CD14-positive monocyte (primary cell): ENCODE results near the gene EXOC4. TPM values are rescaled to one million over a fixed set of nuclear protein-coding genes. Genes with fewer than 3 reads are reported as not detected.

Source experiments
- DNase-seq, 3 donors: peaks; one replicate each; pipeline ENCODE4 v3.0.0-alpha.2; 2011 to 2022
- H2AFZ ChIP-seq: 2 replicates; pipeline ENCODE4 v1.6.0; 2012; ENCODE audit warnings: mild to moderate bottlenecking, low read depth, low read length, inconsistent platforms; ENCODE audit not compliant: insufficient read depth, poor library complexity, severe bottlenecking
- H3K27ac ChIP-seq, 2 donors: 1 replicate in 1 of 2; 2 replicates in 1 of 2; pipeline ENCODE4 v1.5.1; 2012 to 2013; ENCODE audit warnings: low read length in 2 of 2, control low read depth in 1 of 2, inconsistent platforms in 1 of 2, low read depth in 1 of 2, mild to moderate bottlenecking in 1 of 2
- H3K27me3 ChIP-seq, 2 donors: one replicate each; pipeline versions ENCODE4 v1.6.0 to v1.6.1; 2011 to 2013; ENCODE audit warnings: low read length in 2 of 2; ENCODE audit not compliant: control insufficient read depth in 2 of 2, insufficient read depth in 2 of 2
- H3K36me3 ChIP-seq, 2 donors: replicated peaks in 1 of 2; 1 replicate in 1 of 2; 2 replicates in 1 of 2; pipeline versions ENCODE4 v1.5.1 to v1.6.1; 2012 to 2013; ENCODE audit warnings: low read length in 2 of 2, control low read depth in 1 of 2, inconsistent platforms in 1 of 2, mild to moderate bottlenecking in 1 of 2; ENCODE audit not compliant: insufficient read depth in 2 of 2, control insufficient read depth in 1 of 2
- H3K4me1 ChIP-seq, 2 donors: 1 replicate in 1 of 2; 2 replicates in 1 of 2; pipeline versions ENCODE4 v1.5.1 to v1.6.1; 2012 to 2013; ENCODE audit warnings: low read length in 2 of 2, control low read depth in 1 of 2, inconsistent platforms in 1 of 2, mild to moderate bottlenecking in 1 of 2, moderate library complexity in 1 of 2; ENCODE audit not compliant: insufficient read depth in 2 of 2, control insufficient read depth in 1 of 2
- H3K4me2 ChIP-seq: replicated peaks from 2 replicates; pipeline ENCODE3; 2012; ENCODE audit warnings: low read length, moderate library complexity, mild to moderate bottlenecking; ENCODE audit not compliant: poor library complexity, severe bottlenecking; ENCODE audit errors: extremely low read depth
- H3K4me3 ChIP-seq, 3 experiments: fragments of 200-600 bp in 1 of 3; sonication (generic) in 1 of 3; replicated peaks in 1 of 3; 1 replicate in 2 of 3; 2 replicates in 1 of 3; pipeline ENCODE4 v1.5.1; 2011 to 2013; ENCODE audit warnings: low read length in 3 of 3, mild to moderate bottlenecking in 3 of 3, control low read depth in 2 of 3, low read depth in 2 of 3, inconsistent platforms in 1 of 3, moderate library complexity in 1 of 3
- H3K79me2 ChIP-seq: 2 replicates; pipeline ENCODE4 v1.6.0; 2012; ENCODE audit warnings: mild to moderate bottlenecking, control low read depth, inconsistent platforms, low read length, moderate library complexity; ENCODE audit not compliant: insufficient read depth
- H3K9ac ChIP-seq: 2 replicates; pipeline ENCODE4 v1.6.0; 2017; ENCODE audit warnings: low read length, mild to moderate bottlenecking; ENCODE audit not compliant: insufficient read depth, poor library complexity, severe bottlenecking
- H3K9me3 ChIP-seq, 2 donors: replicated peaks in 1 of 2; 1 replicate in 1 of 2; 2 replicates in 1 of 2; pipeline versions ENCODE4 v1.5.1 to v1.6.1; 2012 to 2013; ENCODE audit warnings: low read length in 2 of 2, control low read depth in 1 of 2; ENCODE audit not compliant: control insufficient read depth in 1 of 2, insufficient read depth in 1 of 2
- H4K20me1 ChIP-seq: 2 replicates; pipeline ENCODE4 v1.6.0; 2012; ENCODE audit warnings: mild to moderate bottlenecking, low read length, control low read depth, moderate library complexity; ENCODE audit not compliant: insufficient read depth
- H3K27ac Mint-ChIP-seq, 7 donors: one replicate each; pipeline ENCODE4 v1.8.0; 2020; ENCODE audit warnings: mild to moderate bottlenecking in 7 of 7, mixed read lengths in 7 of 7, moderate library complexity in 6 of 7, inconsistent platforms in 2 of 7
- H3K27me3 Mint-ChIP-seq, 3 donors: one replicate each; pipeline ENCODE4 v1.8.0; 2021 to 2022; ENCODE audit warnings: low read depth in 3 of 3, mild to moderate bottlenecking in 3 of 3, mixed read lengths in 3 of 3, moderate library complexity in 3 of 3, inconsistent platforms in 1 of 3
- H3K36me3 Mint-ChIP-seq, 2 donors: one replicate each; pipeline ENCODE4 v1.8.0; 2020; ENCODE audit warnings: mixed read lengths in 2 of 2, inconsistent platforms in 1 of 2, mild to moderate bottlenecking in 1 of 2
- H3K4me1 Mint-ChIP-seq: one replicate; pipeline ENCODE4 v1.8.0; 2020; ENCODE audit warnings: mild to moderate bottlenecking, mixed read lengths
- H3K4me3 Mint-ChIP-seq, 2 donors: one replicate each; pipeline ENCODE4 v1.8.0; 2020; ENCODE audit warnings: mild to moderate bottlenecking in 2 of 2, mixed read lengths in 2 of 2, moderate library complexity in 1 of 2
- H3K9me3 Mint-ChIP-seq, 7 donors: one replicate each; pipeline ENCODE4 v1.8.0; 2020 to 2022; ENCODE audit warnings: mixed read lengths in 7 of 7, mild to moderate bottlenecking in 6 of 7, moderate library complexity in 6 of 7, inconsistent platforms in 2 of 7
- WGBS: methylation state at CpG from one replicate; pipeline ENCODE4 v1.1.5; 2013; ENCODE audit warnings: missing lambda C conversion rate; ENCODE audit not compliant: insufficient coverage; 5-methylcytosine and 5-hydroxymethylcytosine counted together
- intact Hi-C, 2 donors: fragments of 100-400 bp; cut with micrococcal nuclease; formaldehyde crosslinking; loops; one replicate each; pipeline versions ENCODE4 v1.15.0 to v1.15.1; 2023
- polyA plus RNA-seq, 3 donors: library from polyadenylated mRNA; depleted of rRNA in 1 of 3; unstranded in 2 of 3; stranded (reverse) in 1 of 3; fragments of 300-500 nt in 2 of 3; fragments of >200 nt in 1 of 3; fragmentation: Illumina TruSeq in 2 of 3; gene quantifications; 1 replicate in 2 of 3; 2 replicates in 1 of 3; pipeline ENCODE4 v1.2.3, GENCODE V29; 2012 to 2021
- TF ChIP-seq, protein P1 (sequence below): fragments of 200-600 bp; IDR thresholded peaks from one replicate; pipeline ENCODE4 v1.8.0; 2022; ENCODE audit warnings: antibody characterized with exemption, mild to moderate bottlenecking

The EXOC4 gene
- polyA plus RNA-seq, 3 donors, result 20.6 to 22.3 (median 22.3) TPM

DNA sequence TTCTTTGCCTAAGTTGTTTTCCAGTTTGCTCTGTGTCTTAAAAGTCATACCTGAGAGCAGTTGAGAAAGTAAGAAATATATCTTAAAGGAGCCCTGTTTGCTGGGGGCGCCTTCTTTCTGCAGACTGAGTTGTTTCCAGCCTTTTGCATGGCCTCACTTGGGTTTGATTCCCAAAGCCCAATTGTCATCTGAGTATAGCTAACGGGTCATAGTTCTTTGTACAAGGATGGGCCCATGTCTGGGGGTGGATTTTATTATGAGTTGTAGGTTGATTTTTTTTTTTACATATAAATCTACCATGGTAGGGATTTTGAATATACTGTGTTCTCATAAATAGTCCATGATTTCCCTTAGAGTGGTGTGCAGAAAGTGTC is 555.6 kb downstream of the EXOC4 start:
- Mint-ChIP-seq H3K4me3 (no peak overlapping the region), H3K27me3 (no peaks in the 10 kb centered on the region), H3K36me3 (no peaks in the 10 kb centered on the region), H3K4me1 (no peaks in the 10 kb centered on the region), H3K27ac (no peak overlapping the region), H3K9me3 (no peaks in the 10 kb centered on the region)
- Histone ChIP-seq H3K27me3 (no peaks in the 10 kb centered on the region), H3K9ac (no peak overlapping the region), H3K4me1 (no peaks in the 10 kb centered on the region), H4K20me1 (no peaks in the 10 kb centered on the region), H3K36me3 (no peaks in the 10 kb centered on the region), H2AFZ (no peak overlapping the region), H3K4me2 (no peak overlapping the region), H3K79me2 (no peaks in the 10 kb centered on the region), H3K4me3 (no peak overlapping the region), H3K9me3 (no peaks in the 10 kb centered on the region), H3K27ac (no peak overlapping the region)
- WGBS, result no CpG with 5 or more reads among the region's 2 CpGs
- intact Hi-C loops, result no loop called here
- DNase-seq, result no peak
- TF ChIP-seq, protein P1, sequence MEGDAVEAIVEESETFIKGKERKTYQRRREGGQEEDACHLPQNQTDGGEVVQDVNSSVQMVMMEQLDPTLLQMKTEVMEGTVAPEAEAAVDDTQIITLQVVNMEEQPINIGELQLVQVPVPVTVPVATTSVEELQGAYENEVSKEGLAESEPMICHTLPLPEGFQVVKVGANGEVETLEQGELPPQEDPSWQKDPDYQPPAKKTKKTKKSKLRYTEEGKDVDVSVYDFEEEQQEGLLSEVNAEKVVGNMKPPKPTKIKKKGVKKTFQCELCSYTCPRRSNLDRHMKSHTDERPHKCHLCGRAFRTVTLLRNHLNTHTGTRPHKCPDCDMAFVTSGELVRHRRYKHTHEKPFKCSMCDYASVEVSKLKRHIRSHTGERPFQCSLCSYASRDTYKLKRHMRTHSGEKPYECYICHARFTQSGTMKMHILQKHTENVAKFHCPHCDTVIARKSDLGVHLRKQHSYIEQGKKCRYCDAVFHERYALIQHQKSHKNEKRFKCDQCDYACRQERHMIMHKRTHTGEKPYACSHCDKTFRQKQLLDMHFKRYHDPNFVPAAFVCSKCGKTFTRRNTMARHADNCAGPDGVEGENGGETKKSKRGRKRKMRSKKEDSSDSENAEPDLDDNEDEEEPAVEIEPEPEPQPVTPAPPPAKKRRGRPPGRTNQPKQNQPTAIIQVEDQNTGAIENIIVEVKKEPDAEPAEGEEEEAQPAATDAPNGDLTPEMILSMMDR, result no peak

DNA sequence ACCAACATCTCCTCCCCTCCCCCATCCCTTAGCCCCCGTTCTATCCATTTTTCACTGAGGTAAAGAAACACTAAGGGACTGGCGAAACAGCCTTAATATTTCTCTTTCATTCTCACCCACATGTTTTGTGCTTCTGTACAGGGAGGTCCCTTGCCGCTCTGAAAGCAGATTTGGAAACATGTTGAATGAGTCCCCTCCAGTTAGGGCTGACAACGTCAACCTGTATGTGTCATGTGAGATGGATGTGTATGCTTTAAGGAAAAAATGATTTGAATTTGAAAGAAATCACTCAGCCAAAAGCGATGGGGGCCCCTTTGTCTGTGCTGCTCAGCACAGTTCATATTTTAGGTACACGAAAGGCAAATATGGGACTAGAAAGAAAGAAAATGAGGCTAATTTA is 560.0 kb downstream of the EXOC4 start:
- no peak overlapping the region for H3K27ac ChIP-seq
- no peaks in the 10 kb centered on the region for H3K27me3 ChIP-seq
- H3K4me2 ChIP-seq, result no peak overlapping the region
- no peak overlapping the region for H3K27ac Mint-ChIP-seq
- no peak overlapping the region for H3K9ac ChIP-seq
- no peaks in the 10 kb centered on the region for H4K20me1 ChIP-seq
- H2AFZ ChIP-seq, result no peak overlapping the region
- peaks cover 7 to 10% of the 10 kb centered on the region in 2 donors for H3K36me3 Mint-ChIP-seq
- H3K4me1 Mint-ChIP-seq, result no peaks in the 10 kb centered on the region
- H3K36me3 ChIP-seq, result peaks cover 0 to 7% of the 10 kb centered on the region in 2 donors
- H3K4me3 ChIP-seq, result no peak overlapping the region
- no peaks in the 10 kb centered on the region for H3K9me3 ChIP-seq
- no peaks in the 10 kb centered on the region for H3K27me3 Mint-ChIP-seq
- no peak for DNase-seq
- intact Hi-C loops, result no loop called here
- H3K4me1 ChIP-seq, result no peaks in the 10 kb centered on the region
- H3K4me3 Mint-ChIP-seq, result no peak overlapping the region
- 100% methylated on average over 2 of the region's 6 CpGs for WGBS
- TF ChIP-seq, protein P1, result no peak
- no peaks in the 10 kb centered on the region for H3K9me3 Mint-ChIP-seq
- H3K79me2 ChIP-seq, result no peaks in the 10 kb centered on the region
